GM12865 (cell line): Measurements from ENCODE around the gene HSPG2.
A peak's percentile ranks its signal among the peaks of the same experiment; 100 is the strongest.
"Not testable (repeated sequence)": the region's sequence is repeated elsewhere in the genome, so short reads cannot be mapped to it uniquely, and the experiment has no call there.

Experiments used
- DNase-seq: peaks from one replicate; pipeline ENCODE4 v3.0.0; 2010; ENCODE audit warnings: low read depth
- H3K4me3 ChIP-seq: 2 replicates; pipeline ENCODE4 v1.5.1; 2011; ENCODE audit warnings: mild to moderate bottlenecking, low read depth, low read length, control low read depth
- TF ChIP-seq, protein P1 (sequence below): IDR thresholded peaks from 2 replicates; pipeline ENCODE4 v1.5.1; 2011; ENCODE audit warnings: low read length, control low read depth, low read depth, inconsistent platforms; ENCODE audit not compliant: insufficient read depth; ENCODE audit errors: missing control alignments

The HSPG2 gene

GRCh38 chr1:21937034-21937371 lies at the start of gene HSPG2:
Gene HSPG2, minus strand, starts transcription at chr1:21937310. Its CDS starts 93 bp downstream, at chr1:21937217.
- TF ChIP-seq, protein P1, sequence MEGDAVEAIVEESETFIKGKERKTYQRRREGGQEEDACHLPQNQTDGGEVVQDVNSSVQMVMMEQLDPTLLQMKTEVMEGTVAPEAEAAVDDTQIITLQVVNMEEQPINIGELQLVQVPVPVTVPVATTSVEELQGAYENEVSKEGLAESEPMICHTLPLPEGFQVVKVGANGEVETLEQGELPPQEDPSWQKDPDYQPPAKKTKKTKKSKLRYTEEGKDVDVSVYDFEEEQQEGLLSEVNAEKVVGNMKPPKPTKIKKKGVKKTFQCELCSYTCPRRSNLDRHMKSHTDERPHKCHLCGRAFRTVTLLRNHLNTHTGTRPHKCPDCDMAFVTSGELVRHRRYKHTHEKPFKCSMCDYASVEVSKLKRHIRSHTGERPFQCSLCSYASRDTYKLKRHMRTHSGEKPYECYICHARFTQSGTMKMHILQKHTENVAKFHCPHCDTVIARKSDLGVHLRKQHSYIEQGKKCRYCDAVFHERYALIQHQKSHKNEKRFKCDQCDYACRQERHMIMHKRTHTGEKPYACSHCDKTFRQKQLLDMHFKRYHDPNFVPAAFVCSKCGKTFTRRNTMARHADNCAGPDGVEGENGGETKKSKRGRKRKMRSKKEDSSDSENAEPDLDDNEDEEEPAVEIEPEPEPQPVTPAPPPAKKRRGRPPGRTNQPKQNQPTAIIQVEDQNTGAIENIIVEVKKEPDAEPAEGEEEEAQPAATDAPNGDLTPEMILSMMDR: no peak
- peak within 1 kb of the TSS; percentile 4; the same call in 1 of the 2 replicates for H3K4me3 ChIP-seq
- no peak for DNase-seq

- not testable (repeated sequence) for DNase-seq
Measured at GRCh38 chr1:21986386-21986785, 49.3 kb upstream of the HSPG2 start.

GRCh38 chr1:21985893-21986292 lies 48.8 kb upstream of the HSPG2 start:
- not testable (repeated sequence) for H3K4me3 ChIP-seq, DNase-seq

More at GRCh38 chr1:21986386-21986785, 49.3 kb upstream of the HSPG2 start:
- not testable (repeated sequence) for H3K4me3 ChIP-seq

GRCh38 chr1:21983539-21983938 lies 46.4 kb upstream of the HSPG2 start:
- H3K4me3 ChIP-seq, DNase-seq: not testable (repeated sequence)

- not testable (repeated sequence) for DNase-seq, H3K4me3 ChIP-seq
Measured at GRCh38 chr1:21982122-21982521, 45.0 kb upstream of the HSPG2 start.

- not testable (repeated sequence) for DNase-seq, H3K4me3 ChIP-seq
Measured at GRCh38 chr1:21981253-21981652, 44.1 kb upstream of the HSPG2 start.

DNA sequence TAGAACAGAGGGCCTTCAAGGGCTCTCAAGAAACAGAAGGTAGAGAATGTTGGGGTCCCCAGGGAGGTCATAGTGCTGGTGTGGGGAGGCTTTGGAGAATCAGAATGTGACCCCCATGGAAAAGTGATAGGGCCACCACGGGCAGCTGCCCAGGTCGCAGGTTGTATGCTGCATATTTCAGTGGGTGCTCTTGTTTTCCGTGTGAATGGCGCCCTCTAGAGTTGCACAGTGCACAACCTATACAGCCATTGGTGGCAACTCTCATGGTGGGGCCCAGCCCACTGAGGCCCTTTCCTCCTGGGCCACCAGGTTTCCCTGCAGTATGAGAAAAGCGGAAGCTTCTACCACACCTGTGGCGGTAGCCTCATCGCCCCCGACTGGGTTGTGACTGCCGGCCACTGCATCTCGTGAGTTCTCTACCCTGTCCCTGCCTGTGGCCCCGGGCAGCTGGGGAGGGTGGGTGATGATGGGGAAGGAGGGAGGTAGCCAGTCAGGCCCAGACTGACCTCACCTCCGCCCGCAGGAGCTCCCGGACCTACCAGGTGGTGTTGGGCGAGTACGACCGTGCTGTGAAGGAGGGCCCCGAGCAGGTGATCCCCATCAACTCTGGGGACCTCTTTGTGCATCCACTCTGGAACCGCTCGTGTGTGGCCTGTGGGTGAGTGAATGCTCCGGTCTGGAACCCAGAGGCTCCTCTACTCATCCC lies 43.6 kb upstream of the HSPG2 start:
- not testable (repeated sequence) for H3K4me3 ChIP-seq, DNase-seq

- H3K4me3 ChIP-seq: not testable (repeated sequence)
Measured at GRCh38 chr1:21978209-21978608, 41.1 kb upstream of the HSPG2 start.

DNA sequence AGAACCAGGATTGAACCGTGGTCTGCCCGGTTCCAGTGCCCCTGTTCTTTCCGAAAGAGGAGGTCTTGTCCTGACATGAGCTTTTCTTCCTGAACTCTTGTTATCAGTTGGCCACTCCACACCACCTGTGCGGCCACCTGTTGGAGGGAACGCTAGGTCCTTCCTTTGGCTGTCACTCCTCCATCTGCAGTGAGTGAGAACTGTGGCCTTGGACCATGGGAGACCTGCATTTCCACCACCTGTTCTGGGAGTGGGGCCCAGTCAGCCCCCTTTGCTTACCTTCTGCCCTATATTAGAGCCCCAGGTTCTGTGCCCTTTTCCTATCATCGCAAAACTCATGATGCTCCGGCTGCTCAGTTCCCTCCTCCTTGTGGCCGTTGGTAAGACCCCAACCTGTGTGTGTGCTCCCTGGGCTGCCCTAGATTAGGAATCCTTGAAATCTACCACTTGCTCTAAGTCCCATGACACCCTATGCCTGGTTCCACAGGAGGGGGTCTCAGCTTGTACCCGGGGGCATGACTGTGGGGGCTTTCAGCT lies 39.7 kb upstream of the HSPG2 start, which contains the start of gene CELA3B:
TSS of gene CELA3B (plus strand) at position 320 of the 537 bp plus-strand sequence. CDS start at position 338, 18 bp downstream.
- not testable (repeated sequence) for DNase-seq, H3K4me3 ChIP-seq

More at GRCh38 chr1:21978209-21978608, 41.1 kb upstream of the HSPG2 start:
- not testable (repeated sequence) for DNase-seq

DNA sequence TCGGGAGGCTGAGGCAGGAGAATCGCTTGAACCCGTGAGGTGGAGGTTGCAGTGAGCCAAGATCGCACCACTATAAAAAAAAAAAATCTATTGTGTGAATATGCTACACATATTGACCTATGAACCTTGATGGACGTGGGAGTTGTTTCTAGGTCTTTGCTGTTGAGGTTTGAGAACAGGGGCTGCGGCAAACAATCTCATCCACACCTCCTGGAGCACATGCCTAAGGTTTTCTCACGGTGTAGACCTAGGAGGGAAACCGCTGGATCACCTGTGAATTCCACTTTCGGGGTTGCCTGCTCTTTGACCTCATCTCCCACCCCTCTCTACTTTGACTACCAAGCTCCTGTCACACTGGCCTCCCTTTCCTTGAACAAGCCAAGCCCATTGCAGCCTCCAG lies 38.2 kb upstream of the HSPG2 start:
- DNase-seq, H3K4me3 ChIP-seq: not testable (repeated sequence)

DNA sequence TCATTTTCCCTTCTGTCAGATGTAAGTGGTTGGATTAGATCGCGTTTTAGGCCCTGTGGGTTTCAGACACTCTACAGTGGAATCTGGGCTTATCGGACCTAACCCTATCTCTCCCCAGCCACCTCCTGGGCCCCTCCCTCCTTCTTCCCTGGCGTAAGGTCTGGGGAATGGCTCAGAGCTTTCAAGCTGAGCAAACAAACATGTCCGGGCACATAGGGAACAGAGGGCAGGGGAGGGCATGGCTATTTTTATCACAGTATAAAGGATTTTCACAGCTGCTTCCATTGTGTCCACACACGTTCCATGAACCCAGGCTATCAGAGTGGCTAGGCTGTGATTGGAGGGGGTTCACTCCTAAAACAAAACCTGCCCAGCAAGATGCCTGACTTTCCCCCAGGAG lies 37.6 kb upstream of the HSPG2 start:
- H3K4me3 ChIP-seq, DNase-seq: not testable (repeated sequence)

DNA sequence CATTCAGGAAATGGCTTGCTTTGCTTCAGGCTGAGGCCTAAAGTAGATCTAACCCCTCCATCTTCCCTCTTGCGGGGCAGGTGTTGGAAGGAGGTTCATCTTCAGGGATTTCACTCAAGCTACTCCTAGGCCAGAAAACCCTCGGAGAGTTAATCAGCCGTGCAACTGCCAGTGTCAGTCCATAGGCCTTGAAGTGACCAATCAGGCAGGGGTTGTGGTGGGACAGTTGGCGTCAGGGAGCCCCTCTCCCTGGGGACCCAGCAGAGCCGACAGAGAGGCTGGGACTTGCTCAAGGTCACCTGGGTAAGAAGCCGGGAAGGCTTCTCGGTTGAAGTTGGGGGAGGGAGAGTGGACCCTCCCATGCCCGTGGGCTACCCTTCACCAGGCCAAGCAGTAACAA lies 36.8 kb upstream of the HSPG2 start:
- H3K4me3 ChIP-seq, DNase-seq: not testable (repeated sequence)

GRCh38 chr1:21972973-21973441 lies 35.9 kb upstream of the HSPG2 start:
- not testable (repeated sequence) for DNase-seq, H3K4me3 ChIP-seq

- not testable (repeated sequence) for DNase-seq, H3K4me3 ChIP-seq
Measured at GRCh38 chr1:21970523-21970922, 33.4 kb upstream of the HSPG2 start.

- not testable (repeated sequence) for H3K4me3 ChIP-seq, DNase-seq
Measured at GRCh38 chr1:21969066-21969465, 32.0 kb upstream of the HSPG2 start.

GRCh38 chr1:21967216-21967615 lies 30.1 kb upstream of the HSPG2 start:
- H3K4me3 ChIP-seq, DNase-seq: not testable (repeated sequence)
